H1 (cell line): ENCODE data around the gene EPHA10. TPM values are rescaled to one million over a fixed set of nuclear protein-coding genes. Genes with fewer than 3 reads are reported as not detected.

Experiments
- CTCF ChIA-PET: fragments of 300-600 bp; sonication (Branson Sonifier 250); formaldehyde crosslinking; loops from one replicate; lab custom pipeline; 2021; ENCODE audit not compliant: partially characterized antibody; lab: Charles Lee
- POLR2A ChIA-PET: fragments of 300-600 bp; sonication (Branson Sonifier 250); formaldehyde crosslinking; loops from one replicate; lab custom pipeline; 2021; ENCODE audit warnings: inconsistent platforms; ENCODE audit not compliant: partially characterized antibody; lab: Charles Lee
- DNase-seq, 2 experiments: peaks; one replicate each; pipeline versions ENCODE4 v3.0.0 to v3.0.0-alpha.2; 2010 to 2022; ENCODE audit warnings: low spot score in 2 of 2, low read depth in 1 of 2, mixed read lengths in 1 of 2
- FAIRE-seq: peaks from 2 replicates; lab custom pipeline; 2011; peaks lifted over from hg19 to GRCh38; lab: Jason Lieb, UNC
- H2AFZ ChIP-seq: 2 replicates; pipeline ENCODE4 v1.8.1; 2012; ENCODE audit warnings: low read length, inconsistent platforms
- H2AK5ac ChIP-seq: 2 replicates; pipeline ENCODE4 v1.6.1; 2013; ENCODE audit warnings: low read depth, low read length
- H2BK120ac ChIP-seq: replicated peaks from 2 replicates; pipeline ENCODE3; 2013; ENCODE audit warnings: low read depth, low read length, inconsistent platforms
- H2BK12ac ChIP-seq: 2 replicates; pipeline ENCODE4 v1.6.1; 2013; ENCODE audit warnings: low read depth, low read length
- H2BK15ac ChIP-seq: 2 replicates; pipeline ENCODE4 v1.6.1; 2013; ENCODE audit warnings: low read length
- H2BK20ac ChIP-seq: 2 replicates; pipeline ENCODE4 v1.6.1; 2013; ENCODE audit warnings: low read length
- H2BK5ac ChIP-seq: 2 replicates; pipeline ENCODE4 v1.6.1; 2013; ENCODE audit warnings: low read depth, low read length
- H3K14ac ChIP-seq: 2 replicates; pipeline ENCODE4 v1.6.1; 2013; ENCODE audit warnings: inconsistent platforms; ENCODE audit not compliant: insufficient read length
- H3K18ac ChIP-seq: 2 replicates; pipeline ENCODE4 v1.6.1; 2013; ENCODE audit warnings: low read length; ENCODE audit errors: extremely low read depth
- H3K23ac ChIP-seq: 2 replicates; pipeline ENCODE4 v1.6.1; 2013; ENCODE audit warnings: inconsistent platforms; ENCODE audit not compliant: insufficient read length
- H3K23me2 ChIP-seq: 2 replicates; pipeline ENCODE4 v1.6.1; 2013; ENCODE audit warnings: low read depth, low read length
- H3K27ac ChIP-seq: 2 replicates; pipeline ENCODE4 v1.6.1; 2011; ENCODE audit warnings: low read depth, low read length, inconsistent platforms
- H3K27me3 ChIP-seq, 4 experiments: replicated peaks in 1 of 4; 1 replicate in 1 of 4; 2 replicates in 3 of 4; pipeline versions ENCODE4 v1.6.1 to v1.8.1; 2011 to 2013; ENCODE audit warnings: low read length in 3 of 4, mild to moderate bottlenecking in 3 of 4, inconsistent platforms in 2 of 4, mixed read lengths in 2 of 4, moderate library complexity in 1 of 4; ENCODE audit not compliant: control insufficient read depth in 3 of 4, insufficient read depth in 3 of 4; ENCODE audit errors: extremely low read depth in 1 of 4
- H3K36me3 ChIP-seq, 4 experiments: 2 replicates each; pipeline versions ENCODE4 v1.6.1 to v1.8.1; 2011 to 2013; ENCODE audit warnings: mild to moderate bottlenecking in 4 of 4, low read length in 3 of 4, moderate library complexity in 2 of 4, control low read depth in 1 of 4, inconsistent platforms in 1 of 4; ENCODE audit not compliant: insufficient read depth in 4 of 4, control insufficient read depth in 2 of 4
- H3K4ac ChIP-seq: replicated peaks from 2 replicates; pipeline ENCODE3; 2013; ENCODE audit warnings: low read length, low read depth, mixed read lengths, inconsistent platforms; ENCODE audit not compliant: insufficient read length
- H3K4me1 ChIP-seq, 4 experiments: replicated peaks in 1 of 4; 1 replicate in 1 of 4; 2 replicates in 3 of 4; pipeline versions ENCODE4 v1.6.1 to v1.8.1; 2011 to 2013; ENCODE audit warnings: low read length in 3 of 4, inconsistent platforms in 2 of 4, mixed read lengths in 1 of 4; ENCODE audit not compliant: insufficient read depth in 4 of 4, control insufficient read depth in 3 of 4
- H3K4me2 ChIP-seq, 2 experiments: 2 replicates each; pipeline versions ENCODE4 v1.6.1 to v1.8.1; 2011 to 2013; ENCODE audit warnings: low read depth in 2 of 2, low read length in 2 of 2, control low read depth in 1 of 2, inconsistent platforms in 1 of 2, mild to moderate bottlenecking in 1 of 2; ENCODE audit not compliant: insufficient read depth in 1 of 2
- H3K4me3 ChIP-seq, 4 experiments: fragments of 200-600, 300-600 bp in 1 of 4; sonication (generic), shearing (Covaris generic), sonication (Bioruptor Twin) in 1 of 4; 2 replicates each; pipeline versions ENCODE4 v1.5.1 to v1.8.1; 2011 to 2016; ENCODE audit warnings: low read length in 4 of 4, low read depth in 3 of 4, control low read depth in 2 of 4, inconsistent platforms in 2 of 4, mild to moderate bottlenecking in 2 of 4, mixed read lengths in 1 of 4, moderate library complexity in 1 of 4; ENCODE audit not compliant: insufficient read depth in 2 of 4; ENCODE audit errors: extremely low read depth in 1 of 4
- H3K56ac ChIP-seq: replicated peaks from 2 replicates; pipeline ENCODE3; 2013; ENCODE audit warnings: low read depth, mild to moderate bottlenecking, mixed read lengths, low read length, inconsistent platforms; ENCODE audit not compliant: insufficient read length
- H3K79me1 ChIP-seq: 2 replicates; pipeline ENCODE4 v1.6.1; 2013; ENCODE audit warnings: low read depth, low read length, control low read depth
- H3K79me2 ChIP-seq, 2 experiments: 2 replicates each; pipeline versions ENCODE4 v1.6.1 to v1.8.1; 2012 to 2013; ENCODE audit warnings: low read length in 2 of 2, mild to moderate bottlenecking in 2 of 2, inconsistent platforms in 1 of 2; ENCODE audit not compliant: insufficient read depth in 2 of 2, control insufficient read depth in 1 of 2
- H3K9ac ChIP-seq, 4 experiments: replicated peaks in 1 of 4; 1 replicate in 1 of 4; 2 replicates in 3 of 4; pipeline versions ENCODE4 v1.6.1 to v1.8.1; 2011 to 2013; ENCODE audit warnings: low read depth in 3 of 4, low read length in 3 of 4, control low read depth in 2 of 4, mild to moderate bottlenecking in 2 of 4, moderate library complexity in 2 of 4, inconsistent platforms in 1 of 4; ENCODE audit errors: extremely low read depth in 1 of 4
- H3K9me3 ChIP-seq, 2 experiments: 2 replicates each; pipeline versions ENCODE4 v1.6.1 to v1.8.1; 2012 to 2013; ENCODE audit warnings: mild to moderate bottlenecking in 2 of 2, moderate library complexity in 2 of 2, control low read depth in 1 of 2, inconsistent platforms in 1 of 2, low read depth in 1 of 2, low read length in 1 of 2, mixed read lengths in 1 of 2; ENCODE audit not compliant: insufficient read depth in 2 of 2
- H4K20me1 ChIP-seq, 2 experiments: replicated peaks in 1 of 2; 2 replicates each; pipeline versions ENCODE3 to v1.8.1; 2011 to 2013; ENCODE audit warnings: inconsistent platforms in 2 of 2, low read length in 2 of 2, mild to moderate bottlenecking in 1 of 2; ENCODE audit not compliant: insufficient read depth in 2 of 2, control insufficient read depth in 1 of 2
- H4K5ac ChIP-seq: 2 replicates; pipeline ENCODE4 v1.6.1; 2013; ENCODE audit warnings: low read length, low read depth, mixed read lengths, inconsistent platforms; ENCODE audit not compliant: insufficient read length
- H4K8ac ChIP-seq: 2 replicates; pipeline ENCODE4 v1.8.0; 2013; ENCODE audit warnings: mild to moderate bottlenecking, moderate library complexity, low read length, inconsistent platforms; ENCODE audit not compliant: insufficient read depth; ENCODE audit errors: extremely low read depth
- H4K91ac ChIP-seq: replicated peaks from 2 replicates; pipeline ENCODE3; 2013; ENCODE audit warnings: low read length, mixed read lengths, inconsistent platforms; ENCODE audit not compliant: insufficient read length
- NRF1 ChIP-seq: IDR thresholded peaks from 2 replicates; pipeline ENCODE4 v1.6.1; 2011; ENCODE audit warnings: mild to moderate bottlenecking, low read depth, low read length, improper control_type of control experiment
- TAF7 ChIP-seq: optimal IDR thresholded peaks from 2 replicates; pipeline ENCODE3; 2011; ENCODE audit warnings: low read depth, mild to moderate bottlenecking, inconsistent platforms, low read length, moderate library complexity, borderline replicate concordance
- TCF12 ChIP-seq: IDR thresholded peaks from 2 replicates; pipeline ENCODE4 v1.6.1; 2011; ENCODE audit warnings: low read depth, mild to moderate bottlenecking, low read length
- YY1 ChIP-seq: IDR thresholded peaks from 2 replicates; pipeline ENCODE4 v1.6.1; 2011; ENCODE audit warnings: low read depth, mild to moderate bottlenecking, low read length
- WGBS, 2 experiments: shearing (Covaris generic) in 1 of 2; methylation state at CpG; one replicate each; pipeline versions ENCODE4 v1.1.6 to v1.1.7; 2013 to 2015; ENCODE audit warnings: low lambda C conversion rate in 2 of 2, mixed read lengths in 2 of 2, inconsistent platforms in 1 of 2, low coverage in 1 of 2, missing lambda C conversion rate in 1 of 2; ENCODE audit not compliant: insufficient replicate concordance in 2 of 2, insufficient coverage in 1 of 2, insufficient read length in 1 of 2; ENCODE audit errors: extremely low coverage in 1 of 2, missing lambda C conversion rate in 1 of 2; 5-methylcytosine and 5-hydroxymethylcytosine counted together
- polyA plus RNA-seq, 7 experiments: library from polyadenylated mRNA; depleted of rRNA in 3 of 7; stranded (reverse) in 5 of 7; unstranded in 2 of 7; fragments of >200 nt in 5 of 7; fragments of 200-250 nt in 2 of 7; gene quantifications; 1 replicate in 5 of 7; 2 replicates in 1 of 7; 4 replicates in 1 of 7; pipeline versions ENCODE4 v1.2.1 to v1.2.3, GENCODE V29; 2011 to 2013; ENCODE audit warnings: missing spikeins in 2 of 7, mixed read lengths in 2 of 7
- total RNA-seq: library from RNA; stranded (reverse); fragmentation: NEBNext Ultra II Directional; extraction: Animal tissue kit (Norgen Biotek cat#: 25700); gene quantifications from 2 replicates; pipeline ENCODE4 v1.2.1, GENCODE V29; 2021

EPHA10 gene
- total and polyA plus RNA-seq, 2 of the 8 experiments (the other 6 are each of a cell fraction or from before 2014, with no cell fraction given): 0.54 to 1.0 TPM

DNA sequence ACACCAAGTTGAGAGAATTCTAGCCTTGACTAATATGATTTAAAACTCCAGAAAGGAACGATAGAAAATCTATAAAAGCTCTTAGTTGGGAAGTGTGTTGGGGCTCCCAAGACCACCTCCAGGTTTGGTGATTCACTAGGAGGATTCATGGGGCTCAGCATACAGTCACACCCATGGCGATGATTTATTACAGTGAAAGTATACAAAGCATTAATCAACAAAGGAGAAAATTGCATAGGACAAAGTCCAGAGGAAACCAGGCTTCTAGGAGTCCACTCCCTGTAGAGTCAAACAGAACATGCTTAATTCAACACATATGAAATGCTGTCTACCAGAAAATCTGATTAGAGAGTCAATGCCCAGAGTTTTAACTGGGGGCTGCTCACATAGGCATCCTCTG is 67.8 kb downstream of the EPHA10 start:
- Histone ChIP-seq H2BK120ac (no peak overlapping the region), H3K27ac (no peak overlapping the region), H2BK5ac (no peak overlapping the region), H2AK5ac (no peak overlapping the region), H3K4me3 (no peak overlapping the region), H3K4me2 (no peak overlapping the region), H2BK20ac (no peak overlapping the region), H4K8ac (no peak overlapping the region), H3K36me3 (peaks cover 12 to 51% (median 44%) of the 10 kb centered on the region in 4 experiments; a peak in 6 of 8 replicates), H3K4ac (no peak overlapping the region), H3K56ac (no peak overlapping the region), H2BK12ac (no peak overlapping the region), H3K27me3 (no peaks in the 10 kb centered on the region), H3K14ac (no peak overlapping the region), H3K23ac (no peak overlapping the region), H3K79me1 (no peaks in the 10 kb centered on the region), H3K9ac (no peak overlapping the region), H3K79me2 (peaks cover 0 to 3% of the 10 kb centered on the region in 2 experiments; a peak in 1 of 4 replicates), H3K9me3 (no peaks in the 10 kb centered on the region), H2AFZ (no peak overlapping the region), H3K4me1 (no peaks in the 10 kb centered on the region; a peak in 1 of 7 replicates), H4K20me1 (peaks cover 0 to 4% of the 10 kb centered on the region in 2 experiments), H3K23me2 (no peaks in the 10 kb centered on the region; the same call in 1 of the 2 replicates), H4K5ac (no peak overlapping the region), H2BK15ac (no peak overlapping the region), H3K18ac (no peak overlapping the region), H4K91ac (no peak overlapping the region)
- POLR2A ChIA-PET: interaction anchor here (1.1 to 1.4 kb wide), 2 partner anchors 9 to 135 kb away, joined by 3 to 5 read pairs; no protein-coding TSS in a partner anchor
- FAIRE-seq (no peak), DNase-seq (no peak)
- 83% methylated on average over 2 of the region's 2 CpGs; no CpG with 5 or more reads in 1 of the 2 experiments for WGBS, 2 experiments
- CTCF ChIA-PET: interaction anchor here (0.8 to 1.2 kb wide), 2 partner anchors 18 to 19 kb away, joined by 3 read pairs; no protein-coding TSS in a partner anchor
- TF ChIP-seq NRF1: no peak
- TF ChIP-seq TAF7: no peak
- TF ChIP-seq YY1: no peak
- no peak for TF ChIP-seq TCF12
